WTC11 (cell line): Measurements from ENCODE around the gene ARL15. TPM values are rescaled to one million over a fixed set of nuclear protein-coding genes. Genes with fewer than 3 reads are reported as not detected.

ENCODE experiments used
- ATAC-seq: fragments of 200-7000 bp; cut with Tn5 transposase; 2 replicates; pipeline ENCODE4 v1.10.0; 2021; ENCODE audit warnings: mild to moderate bottlenecking, moderate library complexity
- CTCF ChIA-PET: fragments of 300-600 bp; sonication (Branson Sonifier 250); formaldehyde crosslinking; loops from one replicate; lab custom pipeline; 2021; ENCODE audit warnings: antibody characterized with exemption; lab: Charles Lee
- POLR2A ChIA-PET: fragments of 350-600 bp; sonication (Branson Sonifier 250); formaldehyde crosslinking; loops from one replicate; lab custom pipeline; 2021; ENCODE audit warnings: antibody characterized with exemption; lab: Charles Lee
- DNase-seq: peaks from one replicate; pipeline ENCODE4 v3.0.0; 2021; ENCODE audit warnings: low spot score
- H3K27ac Mint-ChIP-seq: 2 replicates; pipeline ENCODE4 v1.8.0; 2021; ENCODE audit warnings: mixed read lengths
- H3K27me3 Mint-ChIP-seq: 2 replicates; pipeline ENCODE4 v1.8.0; 2021; ENCODE audit warnings: low read depth, mild to moderate bottlenecking, moderate library complexity, mixed read lengths
- H3K36me3 Mint-ChIP-seq: 2 replicates; pipeline ENCODE4 v1.8.0; 2021; ENCODE audit warnings: mixed read lengths
- H3K4me1 Mint-ChIP-seq: 2 replicates; pipeline ENCODE4 v1.8.0; 2022; ENCODE audit warnings: mixed read lengths
- H3K4me3 Mint-ChIP-seq: 2 replicates; pipeline ENCODE4 v1.8.0; 2021; ENCODE audit warnings: mild to moderate bottlenecking, moderate library complexity, mixed read lengths
- H3K9me3 Mint-ChIP-seq: 2 replicates; pipeline ENCODE4 v1.8.0; 2021; ENCODE audit warnings: mixed read lengths
- ATF3 ChIP-seq: sonication (generic); formaldehyde crosslinking; conservative IDR thresholded peaks from 2 replicates; pipeline ENCODE4 v1.8.1; 2022; ENCODE audit warnings: mild to moderate bottlenecking, missing genetic modification reagents
- CREB1 ChIP-seq: sonication (generic); formaldehyde crosslinking; IDR thresholded peaks from 2 replicates; pipeline ENCODE4 v1.8.0; 2023; ENCODE audit warnings: mild to moderate bottlenecking, missing genetic modification reagents
- ESRRA ChIP-seq: sonication (generic); formaldehyde crosslinking; IDR thresholded peaks from 2 replicates; pipeline ENCODE4 v1.8.1; 2022; ENCODE audit warnings: mild to moderate bottlenecking, missing genetic modification reagents, borderline replicate concordance
- FOXK1 ChIP-seq: sonication (generic); formaldehyde crosslinking; IDR thresholded peaks from 2 replicates; pipeline ENCODE4 v1.8.0; 2022; ENCODE audit warnings: mild to moderate bottlenecking, moderate library complexity, missing genetic modification reagents
- GRHL2 ChIP-seq: fragments of 250-450 bp; sonication (Bioruptor Pico); IDR thresholded peaks from 2 replicates; pipeline ENCODE4 v1.8.0; 2022; ENCODE audit warnings: mild to moderate bottlenecking, moderate library complexity; ENCODE audit not compliant: insufficient replicate concordance, severe bottlenecking
- IRF2 ChIP-seq: sonication (generic); formaldehyde crosslinking; IDR thresholded peaks from 2 replicates; pipeline ENCODE4 v1.8.0; 2022; ENCODE audit warnings: low read depth, missing genetic modification reagents, borderline replicate concordance
- SOX15 ChIP-seq: fragments of 250-450 bp; sonication (Bioruptor Pico); IDR thresholded peaks from 2 replicates; pipeline ENCODE4 v1.9.0; 2021; ENCODE audit warnings: mild to moderate bottlenecking
- SP1 ChIP-seq: sonication (generic); formaldehyde crosslinking; conservative IDR thresholded peaks from 2 replicates; pipeline ENCODE4 v1.8.1; 2022; ENCODE audit warnings: missing genetic modification reagents
- TP53 ChIP-seq: sonication (generic); formaldehyde crosslinking; IDR thresholded peaks from 2 replicates; pipeline ENCODE4 v1.8.1; 2023; ENCODE audit warnings: mild to moderate bottlenecking, missing genetic modification reagents
- ZBTB21 ChIP-seq: sonication (generic); formaldehyde crosslinking; IDR thresholded peaks from 2 replicates; pipeline ENCODE4 v1.8.1; 2023; ENCODE audit warnings: mild to moderate bottlenecking, missing genetic modification reagents, borderline replicate concordance
- ZBTB43 ChIP-seq: sonication (generic); formaldehyde crosslinking; IDR thresholded peaks from 2 replicates; pipeline ENCODE4 v1.8.1; 2023; ENCODE audit warnings: mild to moderate bottlenecking, missing genetic modification reagents
- ZNF138 ChIP-seq: sonication (generic); formaldehyde crosslinking; conservative IDR thresholded peaks from 2 replicates; pipeline ENCODE4 v1.8.1; 2022; ENCODE audit warnings: mild to moderate bottlenecking, moderate library complexity, missing genetic modification reagents
- ZNF416 ChIP-seq: fragments of 250-450 bp; sonication (Bioruptor Pico); IDR thresholded peaks from 2 replicates; pipeline ENCODE4 v1.9.0; 2021; ENCODE audit warnings: mild to moderate bottlenecking, inconsistent platforms
- total RNA-seq: library from RNA; stranded (reverse); gene quantifications from 3 replicates; pipeline ENCODE4 v1.2.3, GENCODE V29; 2021
- TF ChIP-seq, protein P1 (sequence below): sonication (generic); formaldehyde crosslinking; IDR thresholded peaks from 2 replicates; pipeline ENCODE4 v1.8.1; 2023; ENCODE audit warnings: mild to moderate bottlenecking, moderate library complexity, missing genetic modification reagents
- TF ChIP-seq, protein P2 (sequence below): sonication (generic); formaldehyde crosslinking; IDR thresholded peaks from 2 replicates; pipeline ENCODE4 v1.8.1; 2022; ENCODE audit warnings: mild to moderate bottlenecking, missing genetic modification reagents, moderate library complexity, borderline replicate concordance
- TF ChIP-seq, protein P3 (sequence below): sonication (generic); formaldehyde crosslinking; IDR thresholded peaks from 2 replicates; pipeline ENCODE4 v1.8.1; 2022; ENCODE audit warnings: missing genetic modification reagents, borderline replicate concordance
- TF ChIP-seq, protein P4 (sequence below): sonication (generic); formaldehyde crosslinking; IDR thresholded peaks from 2 replicates; pipeline ENCODE4 v1.8.1; 2023; ENCODE audit warnings: mild to moderate bottlenecking, missing genetic modification reagents, moderate library complexity
- TF ChIP-seq, protein P5 (sequence below): fragments of 250-450 bp; sonication (Bioruptor Pico); IDR thresholded peaks from 2 replicates; pipeline ENCODE4 v1.8.0; 2021; ENCODE audit warnings: mild to moderate bottlenecking

ARL15 gene
- total RNA-seq, 1 experiment from 2014 or later, result 20.1 TPM

DNA sequence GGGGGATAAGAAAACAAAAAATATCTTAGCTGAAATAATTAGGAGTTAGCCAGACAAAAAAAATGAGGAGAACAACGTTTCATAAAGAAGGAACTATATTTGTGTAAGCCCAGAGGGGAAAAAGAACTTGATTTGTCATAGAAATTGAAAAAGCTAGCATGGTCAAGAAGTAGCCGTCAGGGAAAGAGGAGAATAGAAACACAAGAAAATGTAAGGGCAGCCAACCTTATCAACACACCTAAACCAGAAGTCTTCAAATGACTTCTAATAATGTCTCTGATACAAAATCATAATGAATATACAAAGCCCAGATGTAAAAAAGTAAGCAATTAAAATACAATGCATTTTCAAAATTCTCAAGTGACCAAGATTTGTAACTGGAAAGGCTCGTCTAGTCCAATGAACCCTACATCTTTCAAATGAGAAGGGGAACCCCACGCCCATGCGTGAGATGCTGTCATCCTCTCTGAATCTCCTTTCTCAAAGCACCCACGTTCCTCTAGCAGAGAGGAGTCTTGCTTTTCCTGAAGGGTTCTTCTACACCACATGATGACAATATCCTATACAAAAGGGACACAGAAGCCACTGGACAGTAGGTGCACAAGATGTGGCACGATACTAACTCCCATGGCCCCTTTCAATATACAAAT is 103.7 kb downstream of the ARL15 start:
- H3K36me3 Mint-ChIP-seq, result peaks cover 15% of the 10 kb centered on the region
- POLR2A ChIA-PET, result no interaction called here
- ATAC-seq (no peak), DNase-seq (no peak)
- CTCF ChIA-PET, result interaction anchor here (1.0 kb wide), 1 partner anchor 728 kb away, joined by 3 read pairs; no protein-coding TSS in a partner anchor
- H3K27me3 Mint-ChIP-seq, result no peaks in the 10 kb centered on the region
- no peak overlapping the region for H3K4me3 Mint-ChIP-seq
- peaks cover 20% of the 10 kb centered on the region for H3K4me1 Mint-ChIP-seq
- peaks cover 24% of the 10 kb centered on the region for H3K9me3 Mint-ChIP-seq
- TF ChIP-seq FOXK1 (no peak), GRHL2 (CRISPR knock-in tag) (no peak), ZNF138 (CRISPR knock-in tag) (no peak), IRF2 (CRISPR knock-in tag) (no peak), ZBTB21 (CRISPR knock-in tag) (no peak), SP1 (no peak), CREB1 (no peak), ZNF416 (no peak), SOX15 (CRISPR knock-in tag) (no peak), ATF3 (CRISPR knock-in tag) (no peak), ESRRA (no peak), TP53 (CRISPR knock-in tag) (no peak), ZBTB43 (CRISPR knock-in tag) (no peak)
- TF ChIP-seq, protein P1, sequence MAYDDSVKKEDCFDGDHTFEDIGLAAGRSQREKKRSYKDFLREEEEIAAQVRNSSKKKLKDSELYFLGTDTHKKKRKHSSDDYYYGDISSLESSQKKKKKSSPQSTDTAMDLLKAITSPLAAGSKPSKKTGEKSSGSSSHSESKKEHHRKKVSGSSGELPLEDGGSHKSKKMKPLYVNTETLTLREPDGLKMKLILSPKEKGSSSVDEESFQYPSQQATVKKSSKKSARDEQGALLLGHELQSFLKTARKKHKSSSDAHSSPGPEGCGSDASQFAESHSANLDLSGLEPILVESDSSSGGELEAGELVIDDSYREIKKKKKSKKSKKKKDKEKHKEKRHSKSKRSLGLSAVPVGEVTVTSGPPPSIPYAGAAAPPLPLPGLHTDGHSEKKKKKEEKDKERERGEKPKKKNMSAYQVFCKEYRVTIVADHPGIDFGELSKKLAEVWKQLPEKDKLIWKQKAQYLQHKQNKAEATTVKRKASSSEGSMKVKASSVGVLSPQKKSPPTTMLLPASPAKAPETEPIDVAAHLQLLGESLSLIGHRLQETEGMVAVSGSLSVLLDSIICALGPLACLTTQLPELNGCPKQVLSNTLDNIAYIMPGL (CRISPR knock-in tag), result no peak
- TF ChIP-seq, protein P2, sequence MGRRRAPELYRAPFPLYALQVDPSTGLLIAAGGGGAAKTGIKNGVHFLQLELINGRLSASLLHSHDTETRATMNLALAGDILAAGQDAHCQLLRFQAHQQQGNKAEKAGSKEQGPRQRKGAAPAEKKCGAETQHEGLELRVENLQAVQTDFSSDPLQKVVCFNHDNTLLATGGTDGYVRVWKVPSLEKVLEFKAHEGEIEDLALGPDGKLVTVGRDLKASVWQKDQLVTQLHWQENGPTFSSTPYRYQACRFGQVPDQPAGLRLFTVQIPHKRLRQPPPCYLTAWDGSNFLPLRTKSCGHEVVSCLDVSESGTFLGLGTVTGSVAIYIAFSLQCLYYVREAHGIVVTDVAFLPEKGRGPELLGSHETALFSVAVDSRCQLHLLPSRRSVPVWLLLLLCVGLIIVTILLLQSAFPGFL (CRISPR knock-in tag), result no peak
- TF ChIP-seq, protein P3, sequence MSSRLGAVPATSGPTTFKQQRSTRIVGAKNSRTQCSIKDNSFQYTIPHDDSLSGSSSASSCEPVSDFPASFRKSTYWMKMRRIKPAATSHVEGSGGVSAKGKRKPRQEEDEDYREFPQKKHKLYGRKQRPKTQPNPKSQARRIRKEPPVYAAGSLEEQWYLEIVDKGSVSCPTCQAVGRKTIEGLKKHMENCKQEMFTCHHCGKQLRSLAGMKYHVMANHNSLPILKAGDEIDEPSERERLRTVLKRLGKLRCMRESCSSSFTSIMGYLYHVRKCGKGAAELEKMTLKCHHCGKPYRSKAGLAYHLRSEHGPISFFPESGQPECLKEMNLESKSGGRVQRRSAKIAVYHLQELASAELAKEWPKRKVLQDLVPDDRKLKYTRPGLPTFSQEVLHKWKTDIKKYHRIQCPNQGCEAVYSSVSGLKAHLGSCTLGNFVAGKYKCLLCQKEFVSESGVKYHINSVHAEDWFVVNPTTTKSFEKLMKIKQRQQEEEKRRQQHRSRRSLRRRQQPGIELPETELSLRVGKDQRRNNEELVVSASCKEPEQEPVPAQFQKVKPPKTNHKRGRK (CRISPR knock-in tag), result no peak
- TF ChIP-seq, protein P4, sequence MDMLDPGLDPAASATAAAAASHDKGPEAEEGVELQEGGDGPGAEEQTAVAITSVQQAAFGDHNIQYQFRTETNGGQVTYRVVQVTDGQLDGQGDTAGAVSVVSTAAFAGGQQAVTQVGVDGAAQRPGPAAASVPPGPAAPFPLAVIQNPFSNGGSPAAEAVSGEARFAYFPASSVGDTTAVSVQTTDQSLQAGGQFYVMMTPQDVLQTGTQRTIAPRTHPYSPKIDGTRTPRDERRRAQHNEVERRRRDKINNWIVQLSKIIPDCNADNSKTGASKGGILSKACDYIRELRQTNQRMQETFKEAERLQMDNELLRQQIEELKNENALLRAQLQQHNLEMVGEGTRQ (CRISPR knock-in tag), result no peak
- TF ChIP-seq, protein P5, sequence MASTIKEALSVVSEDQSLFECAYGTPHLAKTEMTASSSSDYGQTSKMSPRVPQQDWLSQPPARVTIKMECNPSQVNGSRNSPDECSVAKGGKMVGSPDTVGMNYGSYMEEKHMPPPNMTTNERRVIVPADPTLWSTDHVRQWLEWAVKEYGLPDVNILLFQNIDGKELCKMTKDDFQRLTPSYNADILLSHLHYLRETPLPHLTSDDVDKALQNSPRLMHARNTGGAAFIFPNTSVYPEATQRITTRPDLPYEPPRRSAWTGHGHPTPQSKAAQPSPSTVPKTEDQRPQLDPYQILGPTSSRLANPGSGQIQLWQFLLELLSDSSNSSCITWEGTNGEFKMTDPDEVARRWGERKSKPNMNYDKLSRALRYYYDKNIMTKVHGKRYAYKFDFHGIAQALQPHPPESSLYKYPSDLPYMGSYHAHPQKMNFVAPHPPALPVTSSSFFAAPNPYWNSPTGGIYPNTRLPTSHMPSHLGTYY, result no peak
- H3K27ac Mint-ChIP-seq, result no peak overlapping the region
